NOMO-1 treated with DMSO at 0.1 percent for 48 hours (cell line): ENCODE results near the gene SMIM21.

Experiments
- DNase-seq: peaks from one replicate; lab custom pipeline; 2025; ENCODE audit not compliant: unreplicated experiment; lab: John Stamatoyannopoulos, UW

SMIM21 gene

GRCh38 chr18:75427603-75428002, at the start of gene SMIM21:
Gene SMIM21, minus strand, starts transcription at chr18:75427703. Its CDS starts 140 bp downstream, at chr18:75427563.
- no peak for DNase-seq

DNA sequence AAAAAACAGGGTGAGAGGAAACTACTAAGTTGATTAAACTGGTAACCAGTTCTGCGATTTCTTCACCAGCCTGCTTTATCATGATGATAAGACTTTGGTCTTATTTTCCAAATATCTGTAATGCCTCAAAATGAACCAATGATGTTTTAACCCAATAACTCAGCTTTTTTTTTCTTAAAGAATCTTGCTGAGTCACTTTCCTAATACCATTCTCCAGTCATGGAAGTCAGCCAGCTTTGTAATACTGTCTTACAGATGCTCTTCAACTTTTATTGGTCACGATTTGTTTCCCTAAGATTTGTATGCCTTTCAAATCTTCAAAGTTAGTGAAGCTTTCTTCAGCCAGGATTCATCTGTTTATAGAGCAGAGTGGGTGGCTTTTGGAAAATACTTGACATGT, 47.7 kb upstream of the SMIM21 start:
- no peak for DNase-seq

- no peak for DNase-seq
Measured at GRCh38 chr18:75474332-75474731, 46.8 kb upstream of the SMIM21 start.

DNA sequence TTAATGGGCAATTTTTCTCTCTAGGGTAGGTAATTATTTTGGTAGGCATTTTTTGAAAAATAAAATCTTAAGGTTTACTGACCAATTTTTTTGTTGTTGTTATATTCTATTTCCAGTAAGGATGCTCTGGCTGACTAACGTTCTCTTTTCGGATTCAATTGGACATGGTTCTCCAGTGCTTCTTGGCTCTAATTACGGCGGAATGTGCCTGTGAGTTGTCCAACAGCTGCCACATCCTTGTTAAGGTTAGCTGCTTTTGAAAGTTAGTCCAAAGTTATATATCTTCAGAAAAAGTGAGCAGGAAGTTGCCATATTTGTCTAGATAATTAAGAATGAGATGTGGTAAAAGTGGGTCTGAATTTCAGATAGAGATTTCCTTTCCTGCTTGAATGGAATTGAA, 45.8 kb upstream of the SMIM21 start:
- DNase-seq: no peak

DNA sequence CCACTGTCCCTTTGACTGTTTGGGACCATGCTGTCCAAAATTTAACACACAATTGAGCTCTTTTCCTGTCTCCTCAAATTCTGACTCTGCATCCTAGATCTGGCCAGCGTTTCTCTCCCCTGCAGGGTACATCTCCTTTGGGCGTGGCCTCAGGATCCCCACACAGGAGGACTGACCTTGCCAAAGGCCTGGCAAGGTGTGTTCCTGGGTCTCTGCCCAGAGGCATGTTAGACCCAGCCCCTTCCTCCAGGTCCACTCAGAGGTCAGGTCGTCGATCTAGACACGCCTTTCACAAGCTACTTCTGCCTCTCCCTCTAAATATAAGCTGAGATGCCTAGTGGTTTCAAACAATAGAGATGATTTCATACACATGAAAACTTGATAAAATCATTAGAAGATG, 45.4 kb upstream of the SMIM21 start:
- no peak for DNase-seq

DNA sequence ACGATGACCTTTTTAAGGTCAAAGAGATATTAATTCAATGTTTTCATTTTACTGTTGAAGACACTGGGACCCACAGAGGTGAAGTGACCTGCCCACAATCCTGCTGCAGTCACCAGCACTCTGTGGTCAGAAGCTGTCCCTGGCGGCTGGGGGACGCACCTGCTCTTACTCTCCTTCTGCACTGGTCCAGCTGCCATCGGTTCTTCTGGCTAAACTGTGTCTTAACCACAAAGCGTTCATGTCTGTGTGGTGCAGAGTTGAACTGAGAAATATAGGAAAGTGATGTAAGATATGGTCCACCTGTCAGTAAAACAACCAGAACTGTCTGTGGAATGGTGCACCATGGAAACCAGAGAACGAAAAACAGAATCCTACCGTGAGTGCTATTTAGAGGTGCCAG, 44.9 kb upstream of the SMIM21 start:
- DNase-seq: no peak

- no peak for DNase-seq
Measured at GRCh38 chr18:75471850-75472249, 44.3 kb upstream of the SMIM21 start.

DNA sequence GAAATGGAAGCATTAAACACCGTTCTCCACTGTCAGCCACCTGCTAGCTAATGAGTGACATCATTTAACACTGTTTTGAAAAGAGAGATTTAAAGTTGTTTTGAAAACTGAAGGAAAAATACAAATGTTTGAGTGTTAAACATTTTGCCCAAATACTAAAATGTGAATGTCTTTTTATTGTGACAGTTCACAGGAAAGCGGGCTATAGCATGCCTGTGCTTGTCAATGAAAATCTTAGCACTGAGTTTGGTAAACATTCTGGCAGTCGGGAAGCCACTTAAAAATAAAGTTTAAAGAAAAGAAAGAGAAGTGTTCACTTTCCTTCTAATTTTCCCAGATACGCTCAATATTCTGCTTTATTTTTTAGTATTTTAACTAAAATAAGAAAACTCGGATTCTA, 40.3 kb upstream of the SMIM21 start:
- no peak for DNase-seq

GRCh38 chr18:75467281-75467795, 39.8 kb upstream of the SMIM21 start:
- DNase-seq: no peak

- DNase-seq: no peak
Measured at GRCh38 chr18:75464356-75464755, 36.9 kb upstream of the SMIM21 start.

DNA sequence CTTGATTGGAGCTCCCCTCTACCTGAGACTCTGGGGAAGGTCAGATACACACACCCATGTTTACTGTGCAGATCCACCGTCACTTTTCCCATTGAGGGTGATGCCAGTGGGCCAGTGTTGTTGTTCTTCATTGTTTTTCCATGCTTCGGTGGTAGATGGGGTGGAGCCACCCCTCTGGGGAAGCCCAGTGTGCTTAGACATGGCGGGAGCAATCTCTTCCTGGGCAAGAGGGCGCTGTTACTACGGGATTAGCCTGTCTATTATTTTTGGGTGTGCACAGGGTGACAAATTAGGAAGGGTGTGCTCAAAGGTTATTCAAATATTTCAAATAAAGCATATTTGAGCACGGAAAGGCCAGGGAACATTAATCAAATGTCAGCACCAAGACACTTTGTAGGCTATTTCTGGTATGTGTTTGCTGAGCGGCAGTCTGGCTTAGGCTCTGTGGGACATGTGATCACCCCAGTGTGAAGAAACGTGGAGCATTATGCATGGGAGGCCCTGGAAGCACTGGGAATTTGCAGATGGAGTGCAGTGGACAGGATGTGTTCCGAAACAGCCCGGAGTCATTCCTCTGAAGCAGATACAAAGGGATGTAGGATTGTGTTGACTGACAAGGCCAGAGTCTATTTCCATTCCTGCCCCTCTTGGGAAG, 34.8 kb upstream of the SMIM21 start:
- DNase-seq: no peak

GRCh38 chr18:75456199-75456631, 28.7 kb upstream of the SMIM21 start:
- no peak for DNase-seq

GRCh38 chr18:75455249-75456198, 28.0 kb upstream of the SMIM21 start:
- DNase-seq: no peak

DNA sequence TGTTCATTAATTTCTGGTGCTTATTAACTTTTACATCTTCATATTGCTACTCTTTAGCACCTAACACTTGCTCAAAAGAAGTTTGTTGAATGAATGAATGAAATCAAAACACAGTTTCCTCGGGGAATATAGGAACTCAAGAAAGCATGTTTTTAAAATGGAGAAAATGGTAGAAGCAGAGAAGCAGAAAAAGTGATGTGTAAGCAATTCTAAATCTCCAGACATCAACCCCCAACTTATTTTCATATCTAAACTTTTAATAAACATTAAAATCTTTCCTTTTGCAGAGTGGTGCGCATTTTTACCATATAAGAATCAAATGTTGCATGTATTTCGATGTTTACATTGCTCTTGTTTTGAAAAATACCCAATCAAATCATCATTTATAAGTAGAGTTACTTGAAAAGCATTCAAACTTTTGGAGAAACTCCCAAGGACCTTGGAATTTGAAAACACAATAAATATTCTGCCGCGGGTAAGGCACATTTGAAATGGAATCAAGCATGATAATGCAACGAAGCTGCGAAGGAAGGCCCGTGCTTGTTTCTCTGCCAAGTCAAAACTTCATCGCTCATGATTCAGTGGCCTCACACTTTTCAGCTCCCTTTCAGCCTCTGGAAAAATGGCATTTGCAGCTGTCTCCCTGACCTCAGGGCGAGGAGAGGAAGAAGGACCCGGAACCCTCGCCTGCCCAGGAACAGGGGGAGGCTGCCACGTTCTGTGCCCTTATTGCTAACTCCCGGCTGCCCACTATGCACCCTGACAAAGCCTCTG, 26.7 kb upstream of the SMIM21 start:
- DNase-seq: no peak

GRCh38 chr18:75450906-75451305, 23.4 kb upstream of the SMIM21 start:
- DNase-seq: no peak

DNA sequence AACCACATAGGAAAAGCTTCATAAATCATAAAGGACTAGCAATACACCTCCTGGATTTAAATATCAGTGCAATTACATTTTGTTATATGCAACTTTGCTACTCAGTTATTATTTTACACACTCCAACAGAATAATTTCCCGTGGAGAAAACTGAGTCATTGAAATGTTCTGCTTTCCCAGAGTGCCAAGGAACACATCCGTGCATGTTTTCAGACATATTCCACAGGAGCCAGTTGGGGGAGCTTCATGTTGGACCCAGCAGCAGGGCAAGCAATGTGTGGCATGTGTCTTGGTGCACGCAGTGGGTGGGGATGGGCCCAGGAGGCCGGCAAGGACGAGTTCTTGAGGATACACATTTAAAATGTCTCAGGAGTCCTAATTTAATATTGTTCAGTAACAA, 14.4 kb upstream of the SMIM21 start:
- no peak for DNase-seq

- DNase-seq: no peak
Measured at GRCh38 chr18:75439348-75439747, 11.8 kb upstream of the SMIM21 start.

DNA sequence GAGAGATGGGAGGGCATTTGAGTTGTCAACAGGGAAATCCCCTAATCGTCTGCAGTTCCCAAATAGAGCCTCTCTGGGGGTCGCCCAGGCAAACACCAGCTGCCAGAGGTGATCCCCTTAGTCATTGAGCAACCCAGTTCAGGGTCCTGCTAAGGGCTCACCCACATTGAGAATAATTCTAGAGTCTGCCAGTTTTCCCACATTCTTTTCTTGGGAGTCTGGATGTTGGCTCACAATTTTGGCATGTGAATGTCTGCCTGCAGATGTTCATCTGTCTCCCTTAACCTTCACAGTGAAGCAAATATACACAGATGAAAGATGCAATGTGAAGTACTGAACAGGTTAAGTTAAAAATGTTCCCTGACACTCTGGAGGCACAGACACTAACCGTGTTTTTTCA, 11.4 kb upstream of the SMIM21 start:
- DNase-seq: no peak

DNA sequence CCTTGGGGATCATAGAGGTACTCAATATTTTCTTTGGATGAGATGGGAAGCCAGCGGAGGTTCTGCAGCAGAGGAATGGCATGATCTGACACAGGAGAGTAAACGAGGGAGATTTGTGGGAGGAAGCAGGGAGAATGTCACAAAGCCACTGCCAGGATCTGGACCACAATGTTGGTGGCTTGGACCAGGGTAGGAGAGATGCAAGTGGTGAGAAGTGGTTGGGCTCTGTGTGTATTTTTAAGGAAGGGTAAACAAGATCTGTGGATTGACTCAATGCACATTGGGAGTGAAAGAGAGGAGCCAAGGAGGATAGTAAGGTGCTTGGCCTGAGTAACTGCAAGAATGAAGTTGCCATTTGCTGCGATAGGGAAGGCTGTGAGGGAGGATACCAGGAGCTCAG, 10.5 kb upstream of the SMIM21 start:
- no peak for DNase-seq

DNA sequence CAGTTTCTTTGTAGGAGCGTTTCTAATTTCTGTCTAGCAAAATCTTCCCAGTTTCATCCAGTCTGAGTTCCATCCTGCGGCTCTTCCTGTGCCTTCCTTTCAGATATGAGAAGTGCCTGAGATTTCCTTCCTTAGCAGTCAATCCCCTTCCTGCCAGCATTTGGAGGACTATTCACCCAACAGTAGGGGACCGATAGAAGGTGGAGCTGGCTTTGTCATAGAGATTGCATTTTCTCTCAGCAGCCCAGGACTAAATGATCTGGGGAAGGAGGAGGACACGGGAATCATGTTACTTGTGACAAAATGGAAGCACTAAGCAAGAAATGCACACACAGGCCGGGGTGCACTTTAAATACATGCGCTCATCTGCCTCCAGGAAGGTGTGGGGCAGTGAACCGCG, 5.6 kb upstream of the SMIM21 start:
- DNase-seq: no peak

GRCh38 chr18:75429975-75430374, 2.5 kb upstream of the SMIM21 start:
- DNase-seq: no peak
